ENCODE data around the gene OTOGL.

DNA sequence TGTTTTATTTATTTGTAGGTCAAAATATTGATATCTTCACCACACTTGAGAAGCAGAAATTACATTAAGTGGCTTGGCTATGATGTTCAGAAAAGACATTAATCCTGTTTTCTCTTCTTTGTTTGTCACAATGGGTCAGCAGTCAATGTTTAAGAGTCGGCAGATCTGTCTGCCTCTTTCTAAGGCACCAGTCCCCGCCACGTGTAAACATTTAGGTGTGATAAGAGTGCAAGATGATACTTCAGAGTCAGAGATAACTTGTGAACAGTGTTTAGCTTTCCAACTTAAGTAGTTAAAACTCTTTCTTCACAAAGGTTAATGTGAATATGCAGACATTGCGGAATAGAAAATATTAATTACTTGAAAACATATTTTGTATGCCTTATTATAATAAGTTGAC is 160.9 kb downstream of the OTOGL start:
- no peak for TF ChIP-seq RARB (CRISPR knock-in tag; IDR thresholded peaks at IDR 0.05)
- no peak for TF ChIP-seq ARNTL (CRISPR knock-in tag; IDR thresholded peaks at IDR 0.05; ENCODE audit: borderline replicate concordance, low read depth)
- TF ChIP-seq ZFP3 (CRISPR knock-in tag; IDR thresholded peaks at IDR 0.05), result no peak
- TF ChIP-seq ZNF565 (CRISPR knock-in tag; conservative IDR thresholded peaks at IDR 0.05; ENCODE audit: low read depth), result no peak
- no peak for TF ChIP-seq ZFP30 (CRISPR knock-in tag; IDR thresholded peaks at IDR 0.05)
- no peak for TF ChIP-seq BACH2 (CRISPR knock-in tag; IDR thresholded peaks at IDR 0.05; ENCODE audit: borderline replicate concordance)
- TF ChIP-seq, protein P1, sequence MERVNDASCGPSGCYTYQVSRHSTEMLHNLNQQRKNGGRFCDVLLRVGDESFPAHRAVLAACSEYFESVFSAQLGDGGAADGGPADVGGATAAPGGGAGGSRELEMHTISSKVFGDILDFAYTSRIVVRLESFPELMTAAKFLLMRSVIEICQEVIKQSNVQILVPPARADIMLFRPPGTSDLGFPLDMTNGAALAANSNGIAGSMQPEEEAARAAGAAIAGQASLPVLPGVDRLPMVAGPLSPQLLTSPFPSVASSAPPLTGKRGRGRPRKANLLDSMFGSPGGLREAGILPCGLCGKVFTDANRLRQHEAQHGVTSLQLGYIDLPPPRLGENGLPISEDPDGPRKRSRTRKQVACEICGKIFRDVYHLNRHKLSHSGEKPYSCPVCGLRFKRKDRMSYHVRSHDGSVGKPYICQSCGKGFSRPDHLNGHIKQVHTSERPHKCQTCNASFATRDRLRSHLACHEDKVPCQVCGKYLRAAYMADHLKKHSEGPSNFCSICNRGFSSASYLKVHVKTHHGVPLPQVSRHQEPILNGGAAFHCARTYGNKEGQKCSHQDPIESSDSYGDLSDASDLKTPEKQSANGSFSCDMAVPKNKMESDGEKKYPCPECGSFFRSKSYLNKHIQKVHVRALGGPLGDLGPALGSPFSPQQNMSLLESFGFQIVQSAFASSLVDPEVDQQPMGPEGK (CRISPR knock-in tag; IDR thresholded peaks at IDR 0.05; ENCODE audit: borderline replicate concordance), result no peak
- TF ChIP-seq ESRRG (CRISPR knock-in tag; IDR thresholded peaks at IDR 0.05), result no peak
- no peak for TF ChIP-seq TOX (CRISPR knock-in tag; IDR thresholded peaks at IDR 0.05; ENCODE audit: borderline replicate concordance)
- TF ChIP-seq, protein P2, sequence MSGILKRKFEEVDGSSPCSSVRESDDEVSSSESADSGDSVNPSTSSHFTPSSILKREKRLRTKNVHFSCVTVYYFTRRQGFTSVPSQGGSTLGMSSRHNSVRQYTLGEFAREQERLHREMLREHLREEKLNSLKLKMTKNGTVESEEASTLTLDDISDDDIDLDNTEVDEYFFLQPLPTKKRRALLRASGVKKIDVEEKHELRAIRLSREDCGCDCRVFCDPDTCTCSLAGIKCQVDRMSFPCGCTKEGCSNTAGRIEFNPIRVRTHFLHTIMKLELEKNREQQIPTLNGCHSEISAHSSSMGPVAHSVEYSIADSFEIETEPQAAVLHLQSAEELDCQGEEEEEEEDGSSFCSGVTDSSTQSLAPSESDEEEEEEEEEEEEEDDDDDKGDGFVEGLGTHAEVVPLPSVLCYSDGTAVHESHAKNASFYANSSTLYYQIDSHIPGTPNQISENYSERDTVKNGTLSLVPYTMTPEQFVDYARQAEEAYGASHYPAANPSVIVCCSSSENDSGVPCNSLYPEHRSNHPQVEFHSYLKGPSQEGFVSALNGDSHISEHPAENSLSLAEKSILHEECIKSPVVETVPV (CRISPR knock-in tag; IDR thresholded peaks at IDR 0.05), result no peak
- no peak for TF ChIP-seq ZC3H10 (CRISPR knock-in tag; IDR thresholded peaks at IDR 0.05)
- no peak for TF ChIP-seq ISL1 (CRISPR knock-in tag; IDR thresholded peaks at IDR 0.05)
